Liver (tissue), 9 donors: ENCODE data around the gene GREM1. TPM values are rescaled to one million over a fixed set of nuclear protein-coding genes. Genes with fewer than 3 reads are reported as not detected.

Experiments used
- DNase-seq: peaks from one replicate; pipeline ENCODE4 v3.0.0-alpha.2; 2017; ENCODE audit warnings: low spot score
- H3K27ac ChIP-seq, 2 donors: one replicate each; pipeline ENCODE4 v1.7.0; 2013; ENCODE audit warnings: inconsistent platforms in 2 of 2, low read length in 2 of 2, control low read depth in 1 of 2, low read depth in 1 of 2, mild to moderate bottlenecking in 1 of 2
- H3K27me3 ChIP-seq, 4 donors: one replicate each; pipeline versions ENCODE4 v1.6.1 to v1.7.0; 2013; ENCODE audit warnings: low read length in 3 of 4, inconsistent platforms in 1 of 4, mild to moderate bottlenecking in 1 of 4, moderate library complexity in 1 of 4; ENCODE audit not compliant: control insufficient read depth in 4 of 4, insufficient read depth in 4 of 4
- H3K36me3 ChIP-seq, 4 donors: one replicate each; pipeline versions ENCODE4 v1.6.1 to v1.7.0; 2013; ENCODE audit warnings: low read length in 3 of 4, mild to moderate bottlenecking in 3 of 4, low read depth in 1 of 4, moderate library complexity in 1 of 4; ENCODE audit not compliant: control insufficient read depth in 4 of 4, insufficient read depth in 3 of 4
- H3K4me1 ChIP-seq, 4 donors: one replicate each; pipeline versions ENCODE4 v1.6.1 to v1.7.0; 2013; ENCODE audit warnings: low read length in 3 of 4, mild to moderate bottlenecking in 3 of 4, moderate library complexity in 1 of 4; ENCODE audit not compliant: control insufficient read depth in 4 of 4, insufficient read depth in 4 of 4
- H3K4me3 ChIP-seq, 3 donors: one replicate each; pipeline versions ENCODE4 v1.6.1 to v1.7.0; 2013; ENCODE audit warnings: low read length in 3 of 3, control low read depth in 1 of 3, low read depth in 1 of 3, mild to moderate bottlenecking in 1 of 3
- H3K9ac ChIP-seq, 2 donors: one replicate each; pipeline ENCODE4 v1.7.0; 2013; ENCODE audit warnings: low read length in 2 of 2, mild to moderate bottlenecking in 2 of 2, moderate library complexity in 2 of 2, control low read depth in 1 of 2, low read depth in 1 of 2
- H3K9me3 ChIP-seq, 4 donors: one replicate each; pipeline versions ENCODE4 v1.6.1 to v1.7.0; 2013; ENCODE audit warnings: low read length in 3 of 4; ENCODE audit not compliant: control insufficient read depth in 4 of 4
- ATF3 ChIP-seq: IDR thresholded peaks from 2 replicates; pipeline ENCODE4 v1.6.1; 2016; ENCODE audit warnings: antibody characterized with exemption
- CTCF ChIP-seq: fragments of 150-350 bp; IDR thresholded peaks from 2 replicates; pipeline ENCODE4 v1.5.1; 2017; ENCODE audit warnings: improper control_type of control experiment, low read depth, low read length; ENCODE audit not compliant: missing input control
- EGR1 ChIP-seq, 2 donors: IDR thresholded peaks; 2 replicates each; pipeline ENCODE4 v1.6.1; 2016 to 2018; ENCODE audit warnings: antibody characterized with exemption in 2 of 2, low read depth in 2 of 2
- FOXA1 ChIP-seq: IDR thresholded peaks from 2 replicates; pipeline ENCODE4 v1.6.1; 2016; ENCODE audit warnings: antibody characterized with exemption
- FOXA2 ChIP-seq: IDR thresholded peaks from 2 replicates; pipeline ENCODE4 v1.6.1; 2016; ENCODE audit warnings: antibody characterized with exemption
- GABPA ChIP-seq, 2 donors: IDR thresholded peaks in 1 of 2; conservative IDR thresholded peaks in 1 of 2; 2 replicates each; pipeline ENCODE4 v1.6.1; 2016; ENCODE audit warnings: antibody characterized with exemption in 2 of 2, mild to moderate bottlenecking in 1 of 2, moderate library complexity in 1 of 2
- HNF4A ChIP-seq, 2 donors: conservative IDR thresholded peaks; 2 replicates each; pipeline ENCODE4 v1.6.1; 2016; ENCODE audit warnings: antibody characterized with exemption in 2 of 2, mild to moderate bottlenecking in 2 of 2
- HNF4G ChIP-seq: IDR thresholded peaks from 2 replicates; pipeline ENCODE4 v1.6.1; 2016; ENCODE audit warnings: antibody characterized with exemption
- JUND ChIP-seq, 2 donors: IDR thresholded peaks; 2 replicates each; pipeline ENCODE4 v1.6.1; 2016; ENCODE audit warnings: antibody characterized with exemption in 2 of 2
- MAX ChIP-seq: IDR thresholded peaks from 2 replicates; pipeline ENCODE4 v1.6.1; 2016; ENCODE audit warnings: antibody characterized with exemption
- NR2F2 ChIP-seq: IDR thresholded peaks from 2 replicates; pipeline ENCODE4 v1.6.1; 2016; ENCODE audit warnings: antibody characterized with exemption
- RAD21 ChIP-seq, 2 donors: IDR thresholded peaks; 2 replicates each; pipeline ENCODE4 v1.6.1; 2016; ENCODE audit warnings: antibody characterized with exemption in 2 of 2, mild to moderate bottlenecking in 2 of 2
- REST ChIP-seq: IDR thresholded peaks from 2 replicates; pipeline ENCODE4 v1.6.1; 2016; ENCODE audit warnings: antibody characterized with exemption, mild to moderate bottlenecking
- RXRA ChIP-seq, 2 donors: IDR thresholded peaks; 2 replicates each; pipeline ENCODE4 v1.6.1; 2017 to 2018; ENCODE audit warnings: antibody characterized with exemption in 2 of 2, mild to moderate bottlenecking in 1 of 2
- SP1 ChIP-seq: IDR thresholded peaks from 2 replicates; pipeline ENCODE4 v1.6.1; 2018; ENCODE audit warnings: antibody characterized with exemption, mild to moderate bottlenecking
- TAF1 ChIP-seq: conservative IDR thresholded peaks from 2 replicates; pipeline ENCODE4 v1.6.1; 2016; ENCODE audit warnings: antibody characterized with exemption, mild to moderate bottlenecking
- YY1 ChIP-seq: IDR thresholded peaks from 2 replicates; pipeline ENCODE4 v1.6.1; 2016; ENCODE audit warnings: antibody characterized with exemption, mild to moderate bottlenecking
- ZBTB33 ChIP-seq: IDR thresholded peaks from 2 replicates; pipeline ENCODE4 v1.6.1; 2016; ENCODE audit warnings: antibody characterized with exemption
- WGBS: extraction: QIAGEN DNeasy Blood & Tissue Kit; methylation state at CpG from one replicate; pipeline ENCODE4 v1.1.7; 2013; 5-methylcytosine and 5-hydroxymethylcytosine counted together
- polyA plus RNA-seq, 2 donors: library from polyadenylated mRNA; stranded (reverse) in 1 of 2; unstranded in 1 of 2; fragments of 200-250 nt in 1 of 2; fragments of >200 nt in 1 of 2; fragmentation: Nextera tagmentation in 1 of 2; extraction: Ambion mirVana in 1 of 2; gene quantifications; one replicate each; pipeline versions ENCODE4 v1.2.1 to v1.2.3, GENCODE V29; 2013 to 2015
- total RNA-seq, 2 donors: library from RNA; depleted of rRNA; stranded (reverse); fragments of >200 nt; gene quantifications; one replicate each; pipeline ENCODE4 v1.2.3, GENCODE V29; 2014
- donor health status: healthy.
- donor health status: healthy.
- donor health status: healthy.
- donor health status: healthy.
- donor health status: healthy.

Gene GREM1
- total and polyA plus RNA-seq, 4 donors: under 0.01 to 1.6 (median 0.50) TPM

DNA sequence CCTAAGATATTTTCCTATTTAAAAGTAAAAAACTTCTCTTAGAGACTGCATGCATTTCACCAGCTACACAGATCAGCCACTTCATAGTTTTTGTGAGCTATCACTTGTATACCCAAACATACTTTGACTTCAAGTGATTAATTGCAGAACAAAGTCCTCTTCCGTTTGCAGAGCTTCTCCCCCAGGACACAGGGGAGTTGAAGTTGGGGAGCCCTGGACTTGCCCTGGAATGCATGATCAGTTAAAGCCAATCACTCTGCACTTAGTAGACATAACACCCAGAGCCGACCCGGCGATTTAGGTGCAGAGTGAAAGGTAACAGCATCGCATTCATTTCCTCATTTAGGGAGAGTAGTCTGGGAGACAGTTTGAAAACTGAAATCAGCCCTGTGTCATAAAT lies 70.1 kb downstream of the GREM1 start:
- whole genome bisulfite sequencing: 81% methylated on average over 5 of the region's 5 CpGs
- Histone ChIP-seq H3K27me3 (no peaks in the 10 kb centered on the region), H3K4me1 (peaks cover 0 to 5% (median 4%) of the 10 kb centered on the region in 4 donors), H3K9ac (no peak overlapping the region), H3K4me3 (no peak overlapping the region), H3K27ac (no peak overlapping the region), H3K36me3 (no peaks in the 10 kb centered on the region), H3K9me3 (no peaks in the 10 kb centered on the region)
- DNase-seq: no peak
- TF ChIP-seq FOXA1 (no peak), SP1 (no peak), NR2F2 (no peak), CTCF (no peak), ZBTB33 (no peak), REST (no peak), JUND (IDR thresholded peaks at IDR 0.05) (no peak), FOXA2 (no peak), RXRA (IDR thresholded peaks at IDR 0.05) (no peak), RAD21 (IDR thresholded peaks at IDR 0.05) (no peak), YY1 (no peak), GABPA (IDR thresholded peaks at IDR 0.05 in 1 of 2, conservative IDR thresholded peaks at IDR 0.05 in 1 of 2) (no peak), MAX (no peak), EGR1 (IDR thresholded peaks at IDR 0.05; ENCODE audit: low read depth in 2 of 2) (no peak), TAF1 (no peak), HNF4A (conservative IDR thresholded peaks at IDR 0.05) (no peak), HNF4G (no peak), ATF3 (no peak)
